H1 (cell line): ENCODE results near the gene ZNF385C.

Source experiments
- EZH2 ChIP-seq: fragments of 200-600 bp; sonication (generic); IDR thresholded peaks from 2 replicates; pipeline ENCODE4 v1.7.1; 2012; ENCODE audit warnings: low read depth, mild to moderate bottlenecking, moderate library complexity, low read length, inconsistent platforms; ENCODE audit not compliant: severe bottlenecking
- YY1 ChIP-seq: IDR thresholded peaks from 2 replicates; pipeline ENCODE4 v1.6.1; 2011; ENCODE audit warnings: low read depth, mild to moderate bottlenecking, low read length

- TF ChIP-seq YY1 (no peak), EZH2 (no peak)
Measured at GRCh38 chr17:42018339-42018738, 79.9 kb downstream of the ZNF385C start.
